Lower leg skin (tissue), 3 donors: Measurements from ENCODE around the gene RELL1.

ENCODE experiments used
- POLR2A ChIP-seq, 2 donors: fragments of 450-650 bp; IDR thresholded peaks; one replicate each; pipeline ENCODE4 v1.6.1; 2016 to 2017; ENCODE audit warnings: antibody characterized with exemption in 2 of 2, mild to moderate bottlenecking in 1 of 2, moderate library complexity in 1 of 2
- TF ChIP-seq, protein P1 (sequence below), 3 donors: fragments of 450-650 bp; IDR thresholded peaks; one replicate each; pipeline ENCODE4 v1.5.1; 2016; ENCODE audit warnings: antibody characterized with exemption in 3 of 3, mild to moderate bottlenecking in 3 of 3, moderate library complexity in 2 of 3

DNA sequence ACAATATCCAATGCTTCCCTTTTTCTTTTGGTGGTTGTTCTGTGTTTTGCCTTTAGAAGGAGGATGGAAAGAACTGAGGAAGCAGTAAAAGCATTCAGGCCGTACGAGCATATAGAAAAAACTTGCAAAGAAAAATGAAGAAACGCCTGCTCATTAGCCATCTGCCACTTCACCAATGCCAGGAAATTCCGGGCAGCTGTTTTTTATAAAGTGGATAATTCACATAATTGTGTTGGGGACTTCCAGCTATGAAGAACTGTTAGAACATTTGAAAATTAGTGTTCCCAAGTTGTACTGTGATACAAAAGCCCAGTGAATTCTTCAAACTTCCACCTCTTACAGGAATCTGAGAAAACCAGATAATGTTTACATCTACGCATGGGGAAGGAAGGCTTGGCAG is 11.7 kb downstream of the RELL1 start:
- TF ChIP-seq, protein P1, sequence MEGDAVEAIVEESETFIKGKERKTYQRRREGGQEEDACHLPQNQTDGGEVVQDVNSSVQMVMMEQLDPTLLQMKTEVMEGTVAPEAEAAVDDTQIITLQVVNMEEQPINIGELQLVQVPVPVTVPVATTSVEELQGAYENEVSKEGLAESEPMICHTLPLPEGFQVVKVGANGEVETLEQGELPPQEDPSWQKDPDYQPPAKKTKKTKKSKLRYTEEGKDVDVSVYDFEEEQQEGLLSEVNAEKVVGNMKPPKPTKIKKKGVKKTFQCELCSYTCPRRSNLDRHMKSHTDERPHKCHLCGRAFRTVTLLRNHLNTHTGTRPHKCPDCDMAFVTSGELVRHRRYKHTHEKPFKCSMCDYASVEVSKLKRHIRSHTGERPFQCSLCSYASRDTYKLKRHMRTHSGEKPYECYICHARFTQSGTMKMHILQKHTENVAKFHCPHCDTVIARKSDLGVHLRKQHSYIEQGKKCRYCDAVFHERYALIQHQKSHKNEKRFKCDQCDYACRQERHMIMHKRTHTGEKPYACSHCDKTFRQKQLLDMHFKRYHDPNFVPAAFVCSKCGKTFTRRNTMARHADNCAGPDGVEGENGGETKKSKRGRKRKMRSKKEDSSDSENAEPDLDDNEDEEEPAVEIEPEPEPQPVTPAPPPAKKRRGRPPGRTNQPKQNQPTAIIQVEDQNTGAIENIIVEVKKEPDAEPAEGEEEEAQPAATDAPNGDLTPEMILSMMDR (IDR thresholded peaks at IDR 0.05) = no peak
- TF ChIP-seq POLR2A (IDR thresholded peaks at IDR 0.05) = no peak
